AML-193 (cell line): ENCODE results near the gene SFXN3.
A peak's percentile ranks its signal among the peaks of the same experiment; 100 is the strongest.

Source experiments
- DNase-seq, 2 experiments: peaks; one replicate each; lab custom pipeline; 2025; lab: John Stamatoyannopoulos, UW

The SFXN3 gene

DNA sequence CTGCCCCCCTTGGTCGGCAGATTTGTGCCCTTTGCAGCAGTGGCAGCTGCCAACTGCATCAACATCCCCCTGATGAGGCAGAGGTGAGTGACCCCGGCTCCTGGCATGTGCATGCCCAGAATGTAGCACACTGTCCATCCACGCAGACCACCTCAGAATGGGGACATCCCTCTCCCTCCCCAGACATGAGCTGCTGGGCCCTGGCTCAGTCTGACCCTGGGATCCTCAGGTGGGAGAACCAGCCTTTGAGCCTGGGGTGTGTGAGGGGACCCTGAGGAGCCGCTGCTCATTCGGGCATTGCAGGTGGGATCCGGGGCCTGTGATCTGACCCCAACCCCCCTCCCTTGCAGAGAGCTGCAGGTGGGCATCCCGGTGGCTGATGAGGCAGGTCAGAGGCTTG is 5.7 kb downstream of the SFXN3 start:
- no peak for DNase-seq

DNA sequence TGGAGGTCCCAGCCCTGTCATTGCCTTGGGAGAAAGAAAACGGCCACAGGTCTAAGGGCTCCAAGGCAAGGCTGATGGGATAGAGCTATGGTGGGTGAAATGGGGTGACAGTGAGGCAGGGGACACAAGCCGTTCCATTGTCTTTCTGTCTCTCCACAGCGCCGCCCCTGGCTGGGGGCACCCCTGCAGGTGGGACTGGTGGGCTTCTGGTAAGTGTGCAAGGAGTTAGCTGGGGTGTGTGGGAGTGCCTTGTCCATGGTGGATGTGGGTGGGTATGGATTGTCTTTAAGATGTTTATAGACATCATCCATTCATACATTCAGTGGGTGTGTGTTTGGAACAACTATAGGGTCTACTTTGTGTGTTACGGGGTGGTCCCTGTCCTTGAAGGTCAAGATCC is 7.5 kb downstream of the SFXN3 start:
- no peak for DNase-seq

DNA sequence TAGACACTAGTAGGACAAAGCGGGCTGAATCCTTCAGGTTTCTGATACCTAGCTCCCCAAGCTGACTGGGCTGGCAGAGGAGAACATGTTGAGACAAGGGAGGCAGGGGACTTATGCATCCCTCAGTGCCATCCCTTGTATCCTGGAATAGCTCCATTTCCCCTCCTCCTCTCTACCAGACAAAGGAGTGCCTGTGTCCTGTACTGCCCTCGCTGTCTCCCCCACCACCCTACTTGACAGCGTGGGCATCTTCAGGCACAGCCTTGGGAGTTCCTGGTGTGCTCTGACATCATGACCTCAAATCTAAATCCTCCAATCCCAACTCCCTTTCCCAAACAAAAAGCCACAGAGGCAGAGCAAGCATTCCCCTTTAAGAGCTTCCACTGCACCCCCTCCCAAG is 9.0 kb downstream of the SFXN3 start:
- no peak for DNase-seq

DNA sequence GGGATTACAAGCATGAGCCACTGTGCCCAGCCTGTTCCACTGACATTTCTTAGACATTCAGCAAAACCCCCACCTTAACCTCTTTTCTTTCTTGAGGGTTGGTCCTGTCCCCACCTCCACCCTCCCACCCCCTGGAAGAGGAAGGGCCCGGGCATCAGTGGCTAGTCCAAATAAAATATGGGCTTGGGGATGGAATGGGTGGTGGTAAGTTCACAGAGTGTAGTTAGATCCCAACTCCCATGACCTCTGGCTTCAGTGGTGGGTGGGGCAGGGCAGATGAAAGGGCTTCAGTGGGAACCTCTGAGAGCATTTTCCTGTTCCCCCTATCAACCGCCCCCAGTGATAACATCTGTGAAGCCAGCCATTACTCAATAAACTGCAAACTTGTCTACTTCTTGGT is 9.8 kb downstream of the SFXN3 start:
- DNase-seq, result no peak

DNA sequence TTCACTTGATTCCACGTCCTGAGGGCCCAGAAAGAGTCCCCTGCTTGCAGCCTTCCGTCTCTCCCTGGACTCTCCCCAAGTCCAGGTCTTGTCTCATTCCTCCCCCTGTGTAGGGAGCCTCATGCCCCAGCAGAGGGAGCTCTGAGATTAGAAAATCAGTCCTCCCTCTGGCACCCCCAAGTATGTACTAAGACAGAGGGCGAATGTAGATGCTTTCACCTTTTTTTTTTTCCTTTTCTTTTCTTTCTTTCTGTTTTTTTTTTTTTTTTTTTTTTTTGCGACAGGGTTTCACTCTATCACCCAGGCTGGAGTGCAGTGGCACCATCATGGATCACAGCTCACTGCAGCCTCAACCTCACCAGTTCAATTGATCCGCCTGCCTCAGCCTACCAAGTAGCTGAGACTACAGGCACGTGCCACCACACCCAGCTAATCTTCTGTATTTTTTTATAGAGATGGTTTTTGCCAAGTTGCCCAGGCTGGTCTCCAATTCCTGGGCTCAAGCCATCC is 10.3 kb downstream of the SFXN3 start:
- peak; percentile 61 to 70 for DNase-seq

DNA sequence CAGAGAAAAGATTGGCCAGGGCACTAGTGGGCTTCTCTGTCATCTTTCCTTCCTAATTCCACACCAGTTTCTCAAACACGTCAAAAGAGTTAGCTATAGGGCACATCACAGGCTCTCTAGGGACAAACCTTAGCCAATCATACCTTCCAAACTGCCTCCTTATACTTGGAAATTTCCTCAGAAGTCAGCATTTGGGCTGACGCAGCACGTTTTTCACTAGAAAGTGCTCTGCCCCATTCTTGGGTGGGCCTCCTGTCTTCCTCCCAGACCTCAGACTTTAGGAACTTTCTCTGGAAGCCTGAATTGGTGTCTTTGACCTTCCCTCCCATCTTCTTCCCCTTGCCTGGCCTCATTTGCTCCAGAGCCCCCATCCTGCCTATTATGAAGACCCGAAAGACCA is 11.1 kb downstream of the SFXN3 start:
- no peak for DNase-seq

DNA sequence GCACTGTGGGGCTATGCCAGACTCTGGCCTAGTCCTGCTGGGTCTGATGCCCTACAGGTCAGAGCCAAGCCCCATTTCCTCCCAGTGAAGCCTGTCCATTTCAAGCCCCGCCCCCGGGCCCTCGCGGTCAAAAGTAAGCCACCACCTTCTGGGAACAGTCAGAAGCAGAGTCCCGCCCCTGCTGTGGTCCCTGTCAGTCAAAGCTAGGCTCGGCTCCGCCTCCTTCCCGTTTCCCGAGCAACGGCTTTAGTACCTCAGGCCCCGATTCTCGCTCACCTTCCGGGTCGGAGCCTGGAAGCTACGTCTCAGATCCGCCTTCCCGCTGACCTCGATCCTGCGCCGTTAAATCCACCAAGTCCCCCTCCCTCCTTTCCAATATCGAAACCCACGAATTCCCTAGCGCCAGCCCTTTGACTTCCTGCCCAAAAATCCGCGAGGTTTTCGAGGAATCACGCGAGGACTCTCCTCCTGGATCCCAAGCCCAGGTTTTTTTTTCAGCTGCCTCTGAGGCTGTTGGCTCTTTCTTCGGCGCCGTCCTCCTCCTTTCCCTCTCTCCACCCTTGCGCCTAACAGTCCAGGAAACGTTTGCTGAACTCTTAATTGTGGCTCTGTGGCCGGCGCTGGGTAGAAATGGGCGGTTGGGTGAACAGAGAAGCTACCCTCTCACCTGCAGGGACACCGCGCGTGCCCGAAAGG is 11.8 kb downstream of the SFXN3 start:
- DNase-seq, result peak; percentile 92 to 93

DNA sequence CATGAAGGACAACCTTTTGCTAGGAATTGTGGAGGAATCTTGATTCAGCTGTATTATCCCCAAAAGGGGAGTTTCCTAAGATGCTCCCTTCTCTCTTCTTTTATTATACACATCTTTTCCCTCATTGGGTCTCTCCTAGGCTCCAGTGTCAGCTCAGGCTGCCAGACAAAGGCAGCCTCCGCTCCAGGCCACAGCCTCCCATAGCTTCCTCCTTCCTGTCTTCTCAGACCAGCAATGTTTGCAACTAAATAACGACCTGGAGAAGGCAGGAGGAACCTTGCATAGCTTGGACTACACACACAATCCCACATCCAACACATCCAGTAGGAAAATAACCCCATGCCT is 12.3 kb downstream of the SFXN3 start:
- DNase-seq, result peak; percentile 25 to 28

DNA sequence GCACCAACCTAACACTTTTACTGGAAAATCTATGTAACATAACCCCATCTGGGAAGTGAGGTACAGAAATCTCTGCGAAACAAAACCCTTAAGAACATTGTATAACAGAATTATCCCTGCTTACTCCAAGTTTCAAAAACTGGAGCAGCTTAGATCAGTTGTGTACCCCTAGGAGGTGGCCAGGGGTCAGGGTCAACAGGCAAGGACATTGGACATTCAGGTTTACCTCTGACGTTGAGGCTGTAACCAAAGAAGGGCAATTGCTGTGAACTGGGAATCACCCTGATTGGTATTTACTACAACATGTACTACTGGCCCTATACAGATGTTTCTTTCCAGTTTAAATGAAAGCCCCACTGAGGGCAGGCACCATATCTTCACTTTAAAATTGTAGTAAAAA is 13.1 kb downstream of the SFXN3 start:
- DNase-seq, result no peak

DNA sequence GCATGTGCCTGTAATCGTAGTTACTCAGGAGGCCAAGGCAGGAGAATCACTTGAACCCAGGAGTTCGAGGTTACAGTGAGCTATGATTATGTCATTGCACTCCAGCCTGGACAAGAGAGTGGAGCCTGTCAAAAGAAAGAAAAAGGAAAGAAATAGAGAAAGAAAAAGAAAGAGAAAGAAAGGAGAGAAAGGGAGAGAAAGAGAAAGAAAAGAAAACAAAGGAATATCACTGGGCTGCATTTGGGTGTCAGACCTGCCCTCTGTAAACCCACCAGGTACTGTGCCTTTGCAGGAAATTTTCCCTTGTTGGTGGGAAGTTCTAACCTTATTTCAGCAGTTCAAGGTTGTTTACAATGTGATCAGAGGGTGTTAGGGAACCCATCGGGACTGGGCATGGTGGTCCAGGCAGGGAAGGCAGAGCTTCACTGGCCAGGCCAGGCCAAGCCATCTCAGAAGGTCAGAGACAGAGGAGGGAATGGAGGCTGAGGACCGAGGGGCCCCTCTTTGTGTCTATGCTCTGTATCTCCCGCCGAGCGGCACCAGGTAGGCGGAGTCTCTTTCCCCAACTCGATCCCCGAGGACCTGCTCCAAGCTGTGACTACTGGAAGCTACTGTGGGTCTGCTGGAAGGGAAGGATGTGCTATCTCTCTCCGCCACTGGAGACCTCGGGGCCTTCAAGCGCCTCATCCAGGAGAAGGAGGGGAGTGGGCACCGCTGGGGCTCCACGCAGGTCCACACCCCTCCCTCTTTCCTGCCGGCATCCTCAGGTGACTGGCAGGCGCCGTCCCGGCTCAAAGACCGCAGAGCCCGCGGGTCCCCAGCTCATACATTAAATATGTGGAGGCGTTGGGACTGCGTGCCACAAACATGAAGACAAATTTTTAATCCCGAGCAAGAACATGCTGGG is 15.6 kb downstream of the SFXN3 start:
- no peak for DNase-seq

DNA sequence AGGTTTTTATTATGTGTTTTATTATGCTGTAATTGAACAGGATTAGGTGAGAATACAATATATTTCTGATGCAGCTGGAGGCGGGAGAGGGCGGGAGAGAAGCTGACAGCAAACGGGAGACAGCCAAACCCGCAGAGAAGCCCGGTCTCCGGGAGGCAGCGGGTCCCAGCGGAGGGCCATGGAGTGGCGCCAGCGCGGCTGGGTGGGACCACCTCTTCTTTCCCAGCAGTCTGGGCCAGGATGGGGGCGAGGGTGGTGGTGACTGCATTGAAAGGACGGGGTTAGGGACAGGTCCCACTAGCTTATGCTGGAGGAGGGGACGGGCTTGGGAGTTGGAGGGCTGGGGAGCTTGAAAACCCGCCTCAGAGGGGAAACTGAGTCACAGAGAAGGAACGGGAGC is 16.2 kb downstream of the SFXN3 start:
- no peak for DNase-seq

DNA sequence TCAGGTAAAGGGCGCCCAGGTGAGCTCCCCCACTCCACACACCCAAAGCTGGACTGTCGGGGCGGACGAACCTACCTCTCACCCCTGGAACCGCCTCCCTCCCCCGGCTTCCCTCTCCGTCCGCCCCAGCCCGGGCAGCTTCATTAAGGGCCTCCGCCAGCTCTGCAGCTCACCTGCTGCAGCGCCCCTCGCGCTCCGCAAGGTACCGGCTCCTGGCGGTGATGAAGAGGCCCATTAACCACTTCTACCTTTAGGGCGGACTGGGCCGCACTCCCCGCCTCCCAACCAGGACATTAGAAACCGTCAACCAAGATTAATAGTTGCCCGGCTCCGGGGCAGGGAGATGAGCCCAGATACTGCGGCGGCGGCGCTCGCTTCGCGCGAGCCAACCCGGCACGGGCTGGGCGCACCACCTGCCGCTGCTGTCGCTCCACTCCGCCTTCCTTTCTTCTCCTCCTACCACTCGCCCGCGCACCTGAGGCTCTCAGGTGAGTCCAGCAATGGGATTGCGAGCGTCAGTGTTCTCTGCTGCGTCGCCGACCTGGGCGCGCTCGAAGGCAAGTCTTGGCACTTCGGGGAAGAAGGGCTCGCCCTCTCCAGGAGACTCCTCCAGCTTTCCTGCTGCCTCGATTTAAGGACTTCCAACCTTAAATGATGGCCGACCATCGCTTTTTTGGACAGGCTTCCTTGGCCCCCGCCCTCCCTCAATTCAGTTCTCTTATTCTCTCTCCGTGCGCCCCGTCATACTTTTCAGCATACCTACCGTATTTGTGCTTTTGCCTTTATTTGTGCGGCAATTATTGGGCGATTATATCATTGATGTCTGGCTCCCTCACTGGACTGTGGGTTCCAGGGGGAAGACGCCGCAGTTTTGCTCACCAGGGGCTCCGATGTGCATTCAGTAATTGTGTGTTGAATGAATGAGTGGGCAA is 17.2 kb downstream of the SFXN3 start:
- no peak for DNase-seq

DNA sequence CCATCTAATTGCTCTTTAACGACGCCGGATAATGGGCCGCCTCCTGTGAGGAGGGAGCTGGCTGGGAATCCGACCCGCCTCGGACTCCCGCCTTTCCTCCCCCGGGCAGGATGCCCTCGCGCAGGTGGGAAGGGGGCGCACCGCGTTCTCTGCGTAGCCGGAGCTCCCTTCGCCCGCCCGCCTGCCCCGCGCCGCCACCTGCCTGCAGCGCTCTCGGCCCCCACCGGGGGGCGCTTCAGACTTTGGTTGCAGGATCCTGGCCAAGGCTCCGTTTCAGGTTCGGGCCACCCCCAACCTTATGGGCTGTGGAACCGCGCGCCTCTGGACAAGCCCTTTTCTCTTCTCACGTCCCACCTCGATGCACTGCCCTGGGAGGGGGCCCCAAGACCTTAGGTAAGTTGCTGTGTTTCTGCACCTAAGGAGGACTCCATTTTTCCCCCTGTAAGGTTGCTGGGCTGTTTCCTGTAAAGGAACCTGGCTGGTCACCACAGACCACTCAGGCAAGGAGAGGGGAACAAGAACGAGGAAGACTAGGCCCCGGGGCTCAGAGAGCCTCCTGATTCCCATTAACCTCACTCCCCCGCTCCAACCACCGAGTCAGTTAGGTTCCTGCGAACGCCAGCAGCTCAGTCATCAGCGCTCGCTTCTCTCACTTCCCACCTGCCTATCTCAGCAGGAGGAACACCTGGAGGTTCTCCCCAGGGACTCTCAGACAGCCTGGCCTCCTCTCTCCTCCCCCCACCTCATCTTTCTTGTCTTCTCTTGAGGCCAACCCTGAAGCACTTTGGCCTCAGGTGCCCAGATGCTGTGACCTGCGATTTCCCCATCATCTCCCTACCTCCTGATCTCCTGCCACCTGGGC is 19.4 kb downstream of the SFXN3 start:
- DNase-seq, result peak; percentile 31 to 41

DNA sequence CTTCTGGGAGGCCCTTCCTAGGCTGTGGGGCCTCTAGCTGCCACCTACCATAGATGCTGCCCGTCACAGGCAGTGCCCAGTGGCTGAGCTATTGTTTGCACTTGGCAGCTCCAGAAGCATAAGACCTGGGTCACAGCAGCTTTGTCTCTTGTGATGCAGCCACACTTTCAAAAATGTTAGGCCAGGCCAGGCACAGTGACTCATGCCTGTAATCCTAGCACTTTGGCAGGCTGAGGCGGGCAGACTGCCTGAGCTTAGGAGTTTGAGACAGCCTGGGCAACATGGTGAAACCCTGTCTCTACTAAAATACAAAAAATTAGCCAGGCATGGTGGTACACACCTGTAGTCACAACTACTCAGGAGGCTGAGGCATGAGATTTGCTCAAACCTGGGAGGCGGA is 21.3 kb downstream of the SFXN3 start:
- no peak for DNase-seq

DNA sequence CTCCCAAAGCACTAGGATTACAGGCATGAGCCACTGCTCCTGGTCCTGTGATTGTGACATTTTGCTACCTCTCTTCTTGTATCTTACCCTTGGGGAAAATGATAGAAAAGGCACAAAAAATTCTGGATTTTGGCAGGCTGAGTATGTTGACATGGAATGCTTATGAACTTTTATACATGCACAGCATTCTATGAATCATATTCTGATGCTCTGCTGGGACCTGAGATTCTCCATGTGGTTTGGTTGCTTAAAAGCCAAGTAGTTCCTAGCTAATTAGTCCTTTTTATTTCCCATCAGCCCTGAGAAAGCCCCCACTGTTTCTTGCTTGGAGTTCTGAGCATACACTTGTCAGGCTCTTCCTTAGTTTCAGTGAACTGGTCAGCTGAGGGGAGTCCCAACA is 22.5 kb downstream of the SFXN3 start:
- no peak for DNase-seq

DNA sequence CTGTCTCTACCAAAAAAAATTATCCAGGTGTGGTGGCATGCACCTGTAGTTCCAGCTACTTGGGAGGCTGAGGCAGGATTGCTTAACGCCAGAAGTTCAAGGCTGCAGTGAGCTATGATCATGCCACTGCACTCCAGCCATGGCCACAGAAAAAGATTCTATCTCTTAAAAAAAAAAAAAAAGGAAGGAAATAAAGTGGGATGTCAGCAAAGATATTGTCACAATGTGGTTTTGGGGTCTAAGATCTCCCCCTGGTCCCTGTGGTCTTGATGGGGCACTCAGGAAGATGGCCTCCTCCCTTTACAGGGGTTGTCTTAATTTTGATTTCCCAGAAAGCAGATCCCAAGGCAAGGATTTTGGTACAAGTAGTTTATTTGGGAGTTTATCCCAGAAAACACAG is 23.3 kb downstream of the SFXN3 start:
- DNase-seq, result no peak

DNA sequence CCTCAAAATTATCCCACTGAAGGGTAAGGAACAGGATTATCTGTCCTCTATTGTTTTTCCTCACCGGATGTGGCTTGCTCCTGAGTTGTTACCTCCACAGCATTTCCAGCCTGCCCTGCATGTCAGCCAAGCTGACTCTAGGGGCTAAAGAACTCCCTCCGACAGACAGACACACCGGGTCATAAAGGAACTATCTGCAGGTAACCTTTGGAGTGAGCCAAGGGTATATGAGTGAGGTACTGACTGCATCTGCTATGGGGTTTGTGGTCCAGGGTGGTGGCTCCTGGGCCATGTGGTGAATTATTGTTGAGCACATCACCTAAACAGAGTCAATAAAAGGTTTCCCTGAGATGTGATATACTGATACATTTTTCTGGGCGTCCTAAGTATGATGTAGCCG is 23.8 kb downstream of the SFXN3 start:
- no peak for DNase-seq

DNA sequence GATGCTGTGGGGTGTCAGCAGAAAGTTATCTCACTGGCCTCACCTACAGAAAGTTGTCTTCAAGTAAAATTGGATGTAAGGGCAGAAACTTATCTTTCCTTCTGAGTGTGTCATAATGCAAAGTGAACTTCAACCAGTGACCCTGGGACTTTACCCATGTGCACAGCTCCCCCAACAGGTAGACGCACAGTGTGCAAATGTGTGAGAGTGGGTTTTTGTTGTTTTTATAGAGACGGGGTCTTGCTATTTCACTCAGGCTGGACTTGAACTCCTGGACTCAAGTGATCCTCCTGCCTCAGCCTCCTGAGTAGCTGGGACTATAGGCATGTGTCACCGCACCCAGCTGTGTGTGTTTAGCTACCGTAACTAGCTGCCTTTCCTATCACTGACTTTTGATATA is 24.4 kb downstream of the SFXN3 start:
- no peak for DNase-seq

DNA sequence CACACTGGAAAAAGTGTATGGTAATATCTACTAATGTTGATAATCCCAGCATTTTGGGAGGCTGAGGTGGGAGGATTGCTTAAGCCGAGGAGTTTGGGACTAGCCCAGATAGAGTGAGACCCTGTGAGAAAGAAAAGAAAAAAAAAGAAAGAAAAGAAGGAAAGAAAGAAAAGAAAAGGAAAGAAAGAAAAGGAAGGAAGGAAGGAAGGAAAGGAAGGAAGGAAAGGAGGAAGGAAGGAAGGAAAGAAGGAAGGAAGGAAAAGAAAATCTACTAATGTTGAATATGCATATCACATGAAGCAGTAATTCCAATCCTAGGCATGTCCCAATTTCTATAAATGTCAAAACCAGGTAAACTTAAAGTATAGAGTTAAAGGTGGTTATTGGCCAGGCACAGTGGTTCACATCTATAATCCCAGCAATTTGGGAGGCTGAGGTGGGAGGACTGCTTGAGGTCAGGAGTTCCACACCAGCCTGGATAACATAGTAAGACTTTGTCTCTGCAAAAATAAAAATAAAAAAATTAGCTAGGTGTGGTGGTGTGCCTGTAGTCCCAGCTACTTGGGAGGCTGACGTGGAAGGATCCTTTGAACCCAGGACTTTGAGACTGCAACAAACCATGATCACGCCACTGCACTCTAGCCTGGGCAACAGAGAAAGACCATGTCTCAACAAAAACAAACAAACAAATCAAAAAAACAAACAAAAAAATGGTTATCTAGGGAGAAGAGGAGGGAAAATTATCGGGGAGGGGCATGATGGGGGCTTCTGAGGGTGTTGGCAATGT is 25.5 kb downstream of the SFXN3 start:
- no peak for DNase-seq
